Keratinocyte (primary cell): ENCODE measurements around the gene GRIN2C.

ENCODE experiments used
- EZH2 ChIP-seq: IDR thresholded peaks from one replicate; pipeline ENCODE4 v1.6.1; 2012; ENCODE audit warnings: inconsistent platforms, mild to moderate bottlenecking, low read length, moderate library complexity
- TF ChIP-seq, protein P1 (sequence below), 3 experiments: IDR thresholded peaks in 1 of 3; conservative IDR thresholded peaks in 1 of 3; optimal IDR thresholded peaks in 1 of 3; 2 replicates in 2 of 3; 3 replicates in 1 of 3; pipeline versions ENCODE3 to v1.5.1; 2011; ENCODE audit warnings: low read length in 3 of 3, mild to moderate bottlenecking in 3 of 3, moderate library complexity in 2 of 3, control low read depth in 1 of 3, inconsistent platforms in 1 of 3; ENCODE audit not compliant: insufficient read depth in 2 of 3; ENCODE audit errors: extremely low read depth in 1 of 3

GRCh38 chr17:74888469-74888868 is 28.8 kb upstream of the GRIN2C start:
- TF ChIP-seq, protein P1, sequence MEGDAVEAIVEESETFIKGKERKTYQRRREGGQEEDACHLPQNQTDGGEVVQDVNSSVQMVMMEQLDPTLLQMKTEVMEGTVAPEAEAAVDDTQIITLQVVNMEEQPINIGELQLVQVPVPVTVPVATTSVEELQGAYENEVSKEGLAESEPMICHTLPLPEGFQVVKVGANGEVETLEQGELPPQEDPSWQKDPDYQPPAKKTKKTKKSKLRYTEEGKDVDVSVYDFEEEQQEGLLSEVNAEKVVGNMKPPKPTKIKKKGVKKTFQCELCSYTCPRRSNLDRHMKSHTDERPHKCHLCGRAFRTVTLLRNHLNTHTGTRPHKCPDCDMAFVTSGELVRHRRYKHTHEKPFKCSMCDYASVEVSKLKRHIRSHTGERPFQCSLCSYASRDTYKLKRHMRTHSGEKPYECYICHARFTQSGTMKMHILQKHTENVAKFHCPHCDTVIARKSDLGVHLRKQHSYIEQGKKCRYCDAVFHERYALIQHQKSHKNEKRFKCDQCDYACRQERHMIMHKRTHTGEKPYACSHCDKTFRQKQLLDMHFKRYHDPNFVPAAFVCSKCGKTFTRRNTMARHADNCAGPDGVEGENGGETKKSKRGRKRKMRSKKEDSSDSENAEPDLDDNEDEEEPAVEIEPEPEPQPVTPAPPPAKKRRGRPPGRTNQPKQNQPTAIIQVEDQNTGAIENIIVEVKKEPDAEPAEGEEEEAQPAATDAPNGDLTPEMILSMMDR (optimal IDR thresholded peaks at IDR 0.05 in 1 of 3, IDR thresholded peaks at IDR 0.05 in 1 of 3, conservative IDR thresholded peaks at IDR 0.05 in 1 of 3; ENCODE audit: extremely low read depth in 1 of 3, insufficient read depth in 2 of 3, low read length in 3 of 3): no peak
- no peak for TF ChIP-seq EZH2
